Effector CD8-positive, alpha-beta T cell (primary cell): Measurements from ENCODE around the gene RCVRN.

Source experiments
- DNase-seq: peaks from one replicate; lab custom pipeline; 2025; lab: John Stamatoyannopoulos, UW

Gene RCVRN

GRCh38 chr17:9898812-9899211 lies 6.3 kb downstream of the RCVRN start:
- no peak for DNase-seq

- no peak for DNase-seq
These were observed 7.6 kb downstream of the RCVRN start for GRCh38 chr17:9897372-9897968.

- DNase-seq, result no peak
These were observed 9.1 kb downstream of the RCVRN start for GRCh38 chr17:9895923-9896322.

- DNase-seq, result no peak
These were observed 10.8 kb downstream of the RCVRN start for GRCh38 chr17:9894231-9894630.

GRCh38 chr17:9893411-9894012 lies 11.6 kb downstream of the RCVRN start:
- no peak for DNase-seq

GRCh38 chr17:9890124-9890523 lies 14.9 kb downstream of the RCVRN start:
- DNase-seq, result no peak

GRCh38 chr17:9887508-9887907 lies 17.6 kb downstream of the RCVRN start:
- no peak for DNase-seq

GRCh38 chr17:9886141-9886930 lies 18.7 kb downstream of the RCVRN start:
- no peak for DNase-seq

- DNase-seq, result no peak
These were observed 21.6 kb downstream of the RCVRN start for GRCh38 chr17:9883451-9883850.

GRCh38 chr17:9880582-9880999 lies 24.5 kb downstream of the RCVRN start:
- no peak for DNase-seq

- DNase-seq, result no peak
These were observed 26.1 kb downstream of the RCVRN start for GRCh38 chr17:9878786-9879525.

GRCh38 chr17:9878356-9878755 lies 26.7 kb downstream of the RCVRN start:
- DNase-seq, result no peak

- no peak for DNase-seq
These were observed 29.6 kb downstream of the RCVRN start for GRCh38 chr17:9875441-9875840.

- no peak for DNase-seq
These were observed 30.3 kb downstream of the RCVRN start for GRCh38 chr17:9874722-9875121.

- DNase-seq, result no peak
These were observed 32.2 kb downstream of the RCVRN start for GRCh38 chr17:9872852-9873251.

- DNase-seq, result no peak
These were observed 36.5 kb downstream of the RCVRN start for GRCh38 chr17:9868552-9868951.

GRCh38 chr17:9865586-9865985 lies 39.5 kb downstream of the RCVRN start:
- DNase-seq, result no peak

GRCh38 chr17:9862949-9863348 lies 42.1 kb downstream of the RCVRN start:
- DNase-seq, result no peak

- no peak for DNase-seq
These were observed 42.9 kb downstream of the RCVRN start for GRCh38 chr17:9862220-9862619.

- DNase-seq, result no peak
These were observed 44.2 kb downstream of the RCVRN start for GRCh38 chr17:9860851-9861250.

- no peak for DNase-seq
These were observed 45.3 kb downstream of the RCVRN start for GRCh38 chr17:9859781-9860180.

- DNase-seq, result no peak
These were observed 50.0 kb downstream of the RCVRN start for GRCh38 chr17:9855036-9855435.

- no peak for DNase-seq
These were observed 50.8 kb downstream of the RCVRN start for GRCh38 chr17:9854255-9854654.
